GM23338 (cell line): ENCODE results near the gene ADCY6. TPM values are rescaled to one million over a fixed set of nuclear protein-coding genes. Genes with fewer than 3 reads are reported as not detected.

Experiments used
- ATAC-seq: fragments of 200-7000 bp; cut with Tn5 transposase; 3 replicates; pipeline ENCODE4 v1.9.1; 2020
- DNase-seq: peaks from one replicate; pipeline ENCODE4 v3.0.0-alpha.2; 2015; ENCODE audit warnings: low spot score
- H2AFZ ChIP-seq: fragments of 200-600 bp; sonication (generic); 2 replicates; pipeline ENCODE4 v1.8.0; 2016; ENCODE audit warnings: antibody characterized with exemption, mild to moderate bottlenecking, moderate library complexity
- H3F3A ChIP-seq: fragments of 200-600 bp; sonication (generic); replicated peaks from 2 replicates; pipeline ENCODE4 v1.8.0; 2017; ENCODE audit warnings: antibody characterized with exemption, mixed run types, low read depth
- H3K27ac ChIP-seq: fragments of 200-600 bp; sonication (generic); 2 replicates; pipeline ENCODE4 v1.6.1; 2016; ENCODE audit warnings: low read depth
- H3K27me3 ChIP-seq: fragments of 200-600 bp; sonication (generic); 2 replicates; pipeline ENCODE4 v1.8.0; 2016; ENCODE audit warnings: mild to moderate bottlenecking, mixed run types, moderate library complexity; ENCODE audit not compliant: insufficient read depth
- H3K36me3 ChIP-seq: fragments of 200-600 bp; sonication (generic); 2 replicates; pipeline ENCODE4 v1.8.0; 2016; ENCODE audit warnings: mild to moderate bottlenecking; ENCODE audit not compliant: insufficient read depth
- H3K4me1 ChIP-seq: fragments of 200-600 bp; sonication (generic); 2 replicates; pipeline ENCODE4 v1.8.0; 2016; ENCODE audit warnings: mild to moderate bottlenecking, moderate library complexity; ENCODE audit not compliant: insufficient read depth
- H3K4me2 ChIP-seq: fragments of 200-600 bp; sonication (generic); 2 replicates; pipeline ENCODE4 v1.7.1; 2017; ENCODE audit warnings: mixed run types
- H3K4me3 ChIP-seq: fragments of 200-600 bp; sonication (generic); 2 replicates; pipeline ENCODE4 v1.6.1; 2016; ENCODE audit warnings: mixed run types
- H3K79me2 ChIP-seq: fragments of 200-600 bp; sonication (generic); replicated peaks from 2 replicates; pipeline ENCODE4 v1.8.0; 2017; ENCODE audit warnings: mild to moderate bottlenecking; ENCODE audit not compliant: insufficient read depth
- H3K9me2 ChIP-seq: fragments of 200-600 bp; sonication (generic); 2 replicates; pipeline ENCODE4 v1.8.0; 2017; ENCODE audit not compliant: insufficient read depth
- H4K20me1 ChIP-seq: fragments of 200-600 bp; sonication (generic); replicated peaks from 2 replicates; pipeline ENCODE4 v1.8.0; 2017; ENCODE audit warnings: mild to moderate bottlenecking; ENCODE audit not compliant: insufficient read depth
- H3K27ac Mint-ChIP-seq: 2 replicates; pipeline ENCODE4 v1.8.0; 2020; ENCODE audit warnings: inconsistent platforms, mild to moderate bottlenecking, moderate library complexity, mixed read lengths
- H3K27me3 Mint-ChIP-seq: 3 replicates; pipeline ENCODE4 v1.8.0; 2022; ENCODE audit warnings: low read depth, mild to moderate bottlenecking, moderate library complexity, mixed read lengths, inconsistent platforms; ENCODE audit not compliant: insufficient read depth, poor library complexity
- H3K36me3 Mint-ChIP-seq: 3 replicates; pipeline ENCODE4 v1.8.0; 2021; ENCODE audit warnings: low read depth, mild to moderate bottlenecking, inconsistent platforms, moderate library complexity, mixed read lengths
- H3K4me1 Mint-ChIP-seq: 3 replicates; pipeline ENCODE4 v1.8.0; 2020; ENCODE audit warnings: mild to moderate bottlenecking, inconsistent platforms, mixed read lengths
- H3K4me3 Mint-ChIP-seq: 3 replicates; pipeline ENCODE4 v1.8.0; 2021; ENCODE audit warnings: moderate library complexity, mild to moderate bottlenecking, inconsistent platforms, mixed read lengths
- H3K9me3 Mint-ChIP-seq: 3 replicates; pipeline ENCODE4 v1.8.0; 2020; ENCODE audit warnings: moderate library complexity, mild to moderate bottlenecking, inconsistent platforms, mixed read lengths
- CREB1 ChIP-seq: fragments of 250-450 bp; sonication (Bioruptor Pico); IDR thresholded peaks from 2 replicates; pipeline ENCODE4 v1.5.0; 2020; ENCODE audit warnings: low read depth, mild to moderate bottlenecking, moderate library complexity
- EZH2 ChIP-seq: fragments of 200-600 bp; sonication (generic); IDR thresholded peaks from one replicate; pipeline ENCODE4 v1.8.0; 2017; ENCODE audit warnings: antibody characterized with exemption, mild to moderate bottlenecking, low read depth; ENCODE audit not compliant: unreplicated experiment
- EZH2phosphoT487 ChIP-seq: fragments of 200-600 bp; sonication (generic); IDR thresholded peaks from one replicate; pipeline ENCODE4 v1.8.1; 2018; ENCODE audit warnings: antibody characterized with exemption; ENCODE audit not compliant: unreplicated experiment
- JUNB ChIP-seq: IDR thresholded peaks from one replicate; pipeline ENCODE4 v1.6.1; 2016; ENCODE audit warnings: antibody characterized with exemption; ENCODE audit not compliant: unreplicated experiment
- NANOG ChIP-seq: IDR thresholded peaks from 2 replicates; pipeline ENCODE4 v1.6.1; 2016; ENCODE audit warnings: antibody characterized with exemption, borderline replicate concordance
- POLR2AphosphoS5 ChIP-seq: IDR thresholded peaks from 2 replicates; pipeline ENCODE4 v1.6.1; 2016; ENCODE audit warnings: antibody characterized with exemption, low read depth
- STAT1 ChIP-seq: IDR thresholded peaks from one replicate; pipeline ENCODE4 v1.6.1; 2016; ENCODE audit warnings: antibody characterized with exemption; ENCODE audit not compliant: unreplicated experiment
- ZNF114 ChIP-seq: fragments of 250-450 bp; sonication (Bioruptor Pico); IDR thresholded peaks from 2 replicates; pipeline ENCODE4 v1.5.0; 2020; ENCODE audit warnings: mild to moderate bottlenecking, moderate library complexity
- ZNF331 ChIP-seq: fragments of 250-450 bp; sonication (Bioruptor Pico); IDR thresholded peaks from 2 replicates; pipeline ENCODE4 v1.5.0; 2020; ENCODE audit warnings: low read depth, mild to moderate bottlenecking, moderate library complexity
- polyA plus RNA-seq: library from polyadenylated mRNA; unstranded; fragments of >200 nt; fragmentation: Nextera tagmentation; extraction: Ambion mirVana; gene quantifications from 2 replicates; pipeline ENCODE4 v1.2.1, GENCODE V29; 2016
- total RNA-seq: library from RNA; depleted of rRNA; stranded (reverse); fragments of >200 nt; shearing (Covaris generic); gene quantifications from 2 replicates; pipeline ENCODE4 v1.2.3, GENCODE V29; 2014
- TF ChIP-seq, protein P1 (sequence below), 2 experiments: fragments of 200-600 bp in 1 of 2; sonication (generic) in 1 of 2; conservative IDR thresholded peaks; 2 replicates each; pipeline versions ENCODE4 v1.5.1 to v1.6.1; 2016 to 2017; ENCODE audit warnings: antibody characterized with exemption in 2 of 2, low read depth in 2 of 2, mild to moderate bottlenecking in 2 of 2, moderate library complexity in 1 of 2
- TF ChIP-seq, protein P2 (sequence below): IDR thresholded peaks from 2 replicates; pipeline ENCODE4 v1.6.1; 2016; ENCODE audit warnings: antibody characterized with exemption
- TF ChIP-seq, protein P3 (sequence below): IDR thresholded peaks from one replicate; pipeline ENCODE4 v1.6.1; 2018; ENCODE audit warnings: antibody characterized with exemption; ENCODE audit not compliant: unreplicated experiment
- TF ChIP-seq, protein P4 (sequence below): fragments of 250-450 bp; sonication (Bioruptor Pico); IDR thresholded peaks from 2 replicates; pipeline ENCODE4 v1.5.0; 2020; ENCODE audit warnings: mild to moderate bottlenecking, moderate library complexity

ADCY6 gene
- total and polyA plus RNA-seq, 2 experiments from 2014 or later: 1.0 to 16.5 TPM

DNA sequence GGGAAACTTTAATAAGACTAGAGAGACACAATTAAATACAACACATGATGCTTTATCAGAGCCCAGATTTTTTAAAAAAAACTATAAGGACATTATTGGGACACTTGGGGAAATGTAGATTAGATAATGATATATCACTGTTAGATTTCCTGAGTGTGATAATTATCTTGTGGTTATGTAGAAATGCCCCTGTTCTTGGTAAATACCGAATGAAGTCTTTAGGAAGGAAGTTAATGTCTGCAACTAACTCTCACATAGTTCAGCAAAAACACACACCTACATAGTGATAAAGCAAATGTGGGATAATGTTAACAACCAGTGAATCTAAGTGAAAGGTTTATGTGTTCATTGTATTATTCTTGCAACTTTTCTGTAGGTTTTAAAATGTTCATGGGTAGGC, 14.8 kb upstream of the ADCY6 start:
- DNase-seq (no peak), ATAC-seq (no peak)
- H3K4me3 ChIP-seq: no peak overlapping the region
- TF ChIP-seq ZNF114 (CRISPR knock-in tag) (no peak), STAT1 (no peak), ZNF331 (CRISPR knock-in tag) (no peak), EZH2 (no peak), POLR2AphosphoS5 (no peak), CREB1 (CRISPR knock-in tag) (no peak), JUNB (no peak), NANOG (no peak), EZH2phosphoT487 (no peak)
- TF ChIP-seq, protein P1, sequence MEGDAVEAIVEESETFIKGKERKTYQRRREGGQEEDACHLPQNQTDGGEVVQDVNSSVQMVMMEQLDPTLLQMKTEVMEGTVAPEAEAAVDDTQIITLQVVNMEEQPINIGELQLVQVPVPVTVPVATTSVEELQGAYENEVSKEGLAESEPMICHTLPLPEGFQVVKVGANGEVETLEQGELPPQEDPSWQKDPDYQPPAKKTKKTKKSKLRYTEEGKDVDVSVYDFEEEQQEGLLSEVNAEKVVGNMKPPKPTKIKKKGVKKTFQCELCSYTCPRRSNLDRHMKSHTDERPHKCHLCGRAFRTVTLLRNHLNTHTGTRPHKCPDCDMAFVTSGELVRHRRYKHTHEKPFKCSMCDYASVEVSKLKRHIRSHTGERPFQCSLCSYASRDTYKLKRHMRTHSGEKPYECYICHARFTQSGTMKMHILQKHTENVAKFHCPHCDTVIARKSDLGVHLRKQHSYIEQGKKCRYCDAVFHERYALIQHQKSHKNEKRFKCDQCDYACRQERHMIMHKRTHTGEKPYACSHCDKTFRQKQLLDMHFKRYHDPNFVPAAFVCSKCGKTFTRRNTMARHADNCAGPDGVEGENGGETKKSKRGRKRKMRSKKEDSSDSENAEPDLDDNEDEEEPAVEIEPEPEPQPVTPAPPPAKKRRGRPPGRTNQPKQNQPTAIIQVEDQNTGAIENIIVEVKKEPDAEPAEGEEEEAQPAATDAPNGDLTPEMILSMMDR (conservative IDR thresholded peaks at IDR 0.05; ENCODE audit: low read depth in 2 of 2): no peak
- TF ChIP-seq, protein P2, sequence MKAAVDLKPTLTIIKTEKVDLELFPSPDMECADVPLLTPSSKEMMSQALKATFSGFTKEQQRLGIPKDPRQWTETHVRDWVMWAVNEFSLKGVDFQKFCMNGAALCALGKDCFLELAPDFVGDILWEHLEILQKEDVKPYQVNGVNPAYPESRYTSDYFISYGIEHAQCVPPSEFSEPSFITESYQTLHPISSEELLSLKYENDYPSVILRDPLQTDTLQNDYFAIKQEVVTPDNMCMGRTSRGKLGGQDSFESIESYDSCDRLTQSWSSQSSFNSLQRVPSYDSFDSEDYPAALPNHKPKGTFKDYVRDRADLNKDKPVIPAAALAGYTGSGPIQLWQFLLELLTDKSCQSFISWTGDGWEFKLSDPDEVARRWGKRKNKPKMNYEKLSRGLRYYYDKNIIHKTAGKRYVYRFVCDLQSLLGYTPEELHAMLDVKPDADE: no peak
- TF ChIP-seq, protein P3, sequence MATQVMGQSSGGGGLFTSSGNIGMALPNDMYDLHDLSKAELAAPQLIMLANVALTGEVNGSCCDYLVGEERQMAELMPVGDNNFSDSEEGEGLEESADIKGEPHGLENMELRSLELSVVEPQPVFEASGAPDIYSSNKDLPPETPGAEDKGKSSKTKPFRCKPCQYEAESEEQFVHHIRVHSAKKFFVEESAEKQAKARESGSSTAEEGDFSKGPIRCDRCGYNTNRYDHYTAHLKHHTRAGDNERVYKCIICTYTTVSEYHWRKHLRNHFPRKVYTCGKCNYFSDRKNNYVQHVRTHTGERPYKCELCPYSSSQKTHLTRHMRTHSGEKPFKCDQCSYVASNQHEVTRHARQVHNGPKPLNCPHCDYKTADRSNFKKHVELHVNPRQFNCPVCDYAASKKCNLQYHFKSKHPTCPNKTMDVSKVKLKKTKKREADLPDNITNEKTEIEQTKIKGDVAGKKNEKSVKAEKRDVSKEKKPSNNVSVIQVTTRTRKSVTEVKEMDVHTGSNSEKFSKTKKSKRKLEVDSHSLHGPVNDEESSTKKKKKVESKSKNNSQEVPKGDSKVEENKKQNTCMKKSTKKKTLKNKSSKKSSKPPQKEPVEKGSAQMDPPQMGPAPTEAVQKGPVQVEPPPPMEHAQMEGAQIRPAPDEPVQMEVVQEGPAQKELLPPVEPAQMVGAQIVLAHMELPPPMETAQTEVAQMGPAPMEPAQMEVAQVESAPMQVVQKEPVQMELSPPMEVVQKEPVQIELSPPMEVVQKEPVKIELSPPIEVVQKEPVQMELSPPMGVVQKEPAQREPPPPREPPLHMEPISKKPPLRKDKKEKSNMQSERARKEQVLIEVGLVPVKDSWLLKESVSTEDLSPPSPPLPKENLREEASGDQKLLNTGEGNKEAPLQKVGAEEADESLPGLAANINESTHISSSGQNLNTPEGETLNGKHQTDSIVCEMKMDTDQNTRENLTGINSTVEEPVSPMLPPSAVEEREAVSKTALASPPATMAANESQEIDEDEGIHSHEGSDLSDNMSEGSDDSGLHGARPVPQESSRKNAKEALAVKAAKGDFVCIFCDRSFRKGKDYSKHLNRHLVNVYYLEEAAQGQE: no peak
- TF ChIP-seq, protein P4, sequence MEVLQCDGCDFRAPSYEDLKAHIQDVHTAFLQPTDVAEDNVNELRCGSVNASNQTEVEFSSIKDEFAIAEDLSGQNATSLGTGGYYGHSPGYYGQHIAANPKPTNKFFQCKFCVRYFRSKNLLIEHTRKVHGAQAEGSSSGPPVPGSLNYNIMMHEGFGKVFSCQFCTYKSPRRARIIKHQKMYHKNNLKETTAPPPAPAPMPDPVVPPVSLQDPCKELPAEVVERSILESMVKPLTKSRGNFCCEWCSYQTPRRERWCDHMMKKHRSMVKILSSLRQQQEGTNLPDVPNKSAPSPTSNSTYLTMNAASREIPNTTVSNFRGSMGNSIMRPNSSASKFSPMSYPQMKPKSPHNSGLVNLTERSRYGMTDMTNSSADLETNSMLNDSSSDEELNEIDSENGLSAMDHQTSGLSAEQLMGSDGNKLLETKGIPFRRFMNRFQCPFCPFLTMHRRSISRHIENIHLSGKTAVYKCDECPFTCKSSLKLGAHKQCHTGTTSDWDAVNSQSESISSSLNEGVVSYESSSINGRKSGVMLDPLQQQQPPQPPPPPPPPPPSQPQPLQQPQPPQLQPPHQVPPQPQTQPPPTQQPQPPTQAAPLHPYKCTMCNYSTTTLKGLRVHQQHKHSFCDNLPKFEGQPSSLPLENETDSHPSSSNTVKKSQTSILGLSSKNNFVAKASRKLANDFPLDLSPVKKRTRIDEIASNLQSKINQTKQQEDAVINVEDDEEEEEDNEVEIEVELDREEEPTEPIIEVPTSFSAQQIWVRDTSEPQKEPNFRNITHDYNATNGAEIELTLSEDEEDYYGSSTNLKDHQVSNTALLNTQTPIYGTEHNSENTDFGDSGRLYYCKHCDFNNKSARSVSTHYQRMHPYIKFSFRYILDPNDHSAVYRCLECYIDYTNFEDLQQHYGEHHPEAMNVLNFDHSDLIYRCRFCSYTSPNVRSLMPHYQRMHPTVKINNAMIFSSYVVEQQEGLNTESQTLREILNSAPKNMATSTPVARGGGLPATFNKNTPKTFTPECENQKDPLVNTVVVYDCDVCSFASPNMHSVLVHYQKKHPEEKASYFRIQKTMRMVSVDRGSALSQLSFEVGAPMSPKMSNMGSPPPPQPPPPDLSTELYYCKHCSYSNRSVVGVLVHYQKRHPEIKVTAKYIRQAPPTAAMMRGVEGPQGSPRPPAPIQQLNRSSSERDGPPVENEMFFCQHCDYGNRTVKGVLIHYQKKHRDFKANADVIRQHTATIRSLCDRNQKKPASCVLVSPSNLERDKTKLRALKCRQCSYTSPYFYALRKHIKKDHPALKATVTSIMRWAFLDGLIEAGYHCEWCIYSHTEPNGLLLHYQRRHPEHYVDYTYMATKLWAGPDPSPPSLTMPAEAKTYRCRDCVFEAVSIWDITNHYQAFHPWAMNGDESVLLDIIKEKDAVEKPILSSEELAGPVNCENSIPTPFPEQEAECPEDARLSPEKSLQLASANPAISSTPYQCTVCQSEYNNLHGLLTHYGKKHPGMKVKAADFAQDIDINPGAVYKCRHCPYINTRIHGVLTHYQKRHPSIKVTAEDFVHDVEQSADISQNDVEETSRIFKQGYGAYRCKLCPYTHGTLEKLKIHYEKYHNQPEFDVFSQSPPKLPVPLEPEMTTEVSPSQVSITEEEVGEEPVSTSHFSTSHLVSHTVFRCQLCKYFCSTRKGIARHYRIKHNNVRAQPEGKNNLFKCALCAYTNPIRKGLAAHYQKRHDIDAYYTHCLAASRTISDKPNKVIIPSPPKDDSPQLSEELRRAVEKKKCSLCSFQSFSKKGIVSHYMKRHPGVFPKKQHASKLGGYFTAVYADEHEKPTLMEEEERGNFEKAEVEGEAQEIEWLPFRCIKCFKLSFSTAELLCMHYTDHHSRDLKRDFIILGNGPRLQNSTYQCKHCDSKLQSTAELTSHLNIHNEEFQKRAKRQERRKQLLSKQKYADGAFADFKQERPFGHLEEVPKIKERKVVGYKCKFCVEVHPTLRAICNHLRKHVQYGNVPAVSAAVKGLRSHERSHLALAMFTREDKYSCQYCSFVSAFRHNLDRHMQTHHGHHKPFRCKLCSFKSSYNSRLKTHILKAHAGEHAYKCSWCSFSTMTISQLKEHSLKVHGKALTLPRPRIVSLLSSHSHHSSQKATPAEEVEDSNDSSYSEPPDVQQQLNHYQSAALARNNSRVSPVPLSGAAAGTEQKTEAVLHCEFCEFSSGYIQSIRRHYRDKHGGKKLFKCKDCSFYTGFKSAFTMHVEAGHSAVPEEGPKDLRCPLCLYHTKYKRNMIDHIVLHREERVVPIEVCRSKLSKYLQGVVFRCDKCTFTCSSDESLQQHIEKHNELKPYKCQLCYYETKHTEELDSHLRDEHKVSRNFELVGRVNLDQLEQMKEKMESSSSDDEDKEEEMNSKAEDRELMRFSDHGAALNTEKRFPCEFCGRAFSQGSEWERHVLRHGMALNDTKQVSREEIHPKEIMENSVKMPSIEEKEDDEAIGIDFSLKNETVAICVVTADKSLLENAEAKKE (CRISPR knock-in tag): no peak
- no peaks in the 10 kb centered on the region for H3K9me2 ChIP-seq
- Mint-ChIP-seq H3K27me3 (peaks cover 7% of the 10 kb centered on the region), H3K36me3 (no peaks in the 10 kb centered on the region), H3K4me3 (no peak overlapping the region), H3K4me1 (no peaks in the 10 kb centered on the region), H3K9me3 (no peaks in the 10 kb centered on the region), H3K27ac (no peak overlapping the region)
- H3K27ac ChIP-seq: no peak overlapping the region
- no peaks in the 10 kb centered on the region for H3K27me3 ChIP-seq
- H3K36me3 ChIP-seq: no peaks in the 10 kb centered on the region
- H2AFZ ChIP-seq: no peak overlapping the region
- H3F3A ChIP-seq: no peaks in the 10 kb centered on the region
- no peaks in the 10 kb centered on the region for H3K79me2 ChIP-seq
- no peaks in the 10 kb centered on the region for H4K20me1 ChIP-seq
- H3K4me2 ChIP-seq: no peak overlapping the region
- no peaks in the 10 kb centered on the region for H3K4me1 ChIP-seq
